Measurements from ENCODE around the gene YTHDF1. TPM values are rescaled to one million over a fixed set of nuclear protein-coding genes. Genes with fewer than 3 reads are reported as not detected.

Gene YTHDF1
- total and polyA plus RNA-seq, 12 donors, result 15.3 to 31.6 (median 21.4) TPM

- TF ChIP-seq, protein P1, sequence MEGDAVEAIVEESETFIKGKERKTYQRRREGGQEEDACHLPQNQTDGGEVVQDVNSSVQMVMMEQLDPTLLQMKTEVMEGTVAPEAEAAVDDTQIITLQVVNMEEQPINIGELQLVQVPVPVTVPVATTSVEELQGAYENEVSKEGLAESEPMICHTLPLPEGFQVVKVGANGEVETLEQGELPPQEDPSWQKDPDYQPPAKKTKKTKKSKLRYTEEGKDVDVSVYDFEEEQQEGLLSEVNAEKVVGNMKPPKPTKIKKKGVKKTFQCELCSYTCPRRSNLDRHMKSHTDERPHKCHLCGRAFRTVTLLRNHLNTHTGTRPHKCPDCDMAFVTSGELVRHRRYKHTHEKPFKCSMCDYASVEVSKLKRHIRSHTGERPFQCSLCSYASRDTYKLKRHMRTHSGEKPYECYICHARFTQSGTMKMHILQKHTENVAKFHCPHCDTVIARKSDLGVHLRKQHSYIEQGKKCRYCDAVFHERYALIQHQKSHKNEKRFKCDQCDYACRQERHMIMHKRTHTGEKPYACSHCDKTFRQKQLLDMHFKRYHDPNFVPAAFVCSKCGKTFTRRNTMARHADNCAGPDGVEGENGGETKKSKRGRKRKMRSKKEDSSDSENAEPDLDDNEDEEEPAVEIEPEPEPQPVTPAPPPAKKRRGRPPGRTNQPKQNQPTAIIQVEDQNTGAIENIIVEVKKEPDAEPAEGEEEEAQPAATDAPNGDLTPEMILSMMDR (IDR thresholded peaks at IDR 0.05), result no peak
- H3K4me3 ChIP-seq, result no peak overlapping the region
- peaks cover 0 to 5% (median 0%) of the 10 kb centered on the region in 9 donors for H3K36me3 ChIP-seq
- WGBS, 2 donors, result 75 to 78% methylated on average over 8 of the region's 8 CpGs
- no peak for DNase-seq
- intact Hi-C loops (cut with DNase I), result loop anchor here in 1 of 10 donors (5.0 kb wide), 1 partner anchor 53 kb away; the partner anchor contains the start of gene ARFGAP1
- H3K9me3 ChIP-seq, result no peaks in the 10 kb centered on the region
- no peak for ATAC-seq
- peaks cover 0 to 9% (median 0%) of the 10 kb centered on the region in 7 donors for H3K27me3 ChIP-seq
- H3K27ac ChIP-seq, result no peak overlapping the region
- H3K4me1 ChIP-seq, result peaks cover 11 to 22% (median 16%) of the 10 kb centered on the region in 9 donors
These were observed 3.5 kb upstream of the YTHDF1 start for GRCh38 chr20:63219447-63219821.

GRCh38 chr20:63218701-63219446 is 2.9 kb upstream of the YTHDF1 start:
- WGBS, 2 donors, result 71 to 79% methylated on average over 13 of the region's 13 CpGs
- TF ChIP-seq, protein P1 (IDR thresholded peaks at IDR 0.05), result no peak
- no peak for DNase-seq

GRCh38 chr20:63217706-63218105 is 1.8 kb upstream of the YTHDF1 start:
- DNase-seq, result no peak
- Histone ChIP-seq H3K36me3 (peaks cover 0 to 22% (median 7%) of the 10 kb centered on the region in 9 donors), H3K27me3 (peaks cover 0 to 9% (median 0%) of the 10 kb centered on the region in 7 donors), H3K4me1 (peaks cover 12 to 35% (median 30%) of the 10 kb centered on the region in 9 donors), H3K27ac (no peak overlapping the region), H3K4me3 (no peak overlapping the region), H3K9me3 (no peaks in the 10 kb centered on the region)
- 65 to 72% methylated on average over 7 of the region's 7 CpGs for WGBS, 2 donors
- TF ChIP-seq, protein P1 (IDR thresholded peaks at IDR 0.05), result no peak
- intact Hi-C loops (cut with DNase I), result loop anchor here in 1 of 10 donors (5.0 kb wide), 1 partner anchor 55 kb away; the partner anchor contains the start of gene ARFGAP1
- no peak for ATAC-seq

More at GRCh38 chr20:63218701-63219446, 2.9 kb upstream of the YTHDF1 start:
- no peak for ATAC-seq
- intact Hi-C loops (cut with DNase I), result loop anchor here in 1 of 10 donors (5.0 kb wide), 1 partner anchor 53 kb away; the partner anchor contains the start of gene ARFGAP1
- H3K4me3 ChIP-seq, result no peak overlapping the region
- H3K4me1 ChIP-seq, result peaks cover 12 to 23% (median 19%) of the 10 kb centered on the region in 9 donors
- H3K36me3 ChIP-seq, result peaks cover 0 to 10% (median 0%) of the 10 kb centered on the region in 9 donors
- H3K9me3 ChIP-seq, result no peaks in the 10 kb centered on the region
- peaks cover 0 to 9% (median 0%) of the 10 kb centered on the region in 7 donors for H3K27me3 ChIP-seq
- H3K27ac ChIP-seq, result no peak overlapping the region

GRCh38 chr20:63216849-63217471 is 1.0 kb upstream of the YTHDF1 start:
- peak overlapping the region in 9 of 10 donors; percentile 69 to 98 (median 94) for H3K4me3 ChIP-seq
- H3K27me3 ChIP-seq, result peaks cover 0 to 9% (median 0%) of the 10 kb centered on the region in 7 donors
- intact Hi-C loops (cut with DNase I), result loop anchor here in 1 of 10 donors (5.0 kb wide), 1 partner anchor 55 kb away; the partner anchor contains the start of gene ARFGAP1
- H3K36me3 ChIP-seq, result peaks cover 0 to 30% (median 14%) of the 10 kb centered on the region in 9 donors
- TF ChIP-seq, protein P1 (IDR thresholded peaks at IDR 0.05), result no peak
- ATAC-seq (no peak), DNase-seq (no peak)
- H3K4me1 ChIP-seq, result peaks cover 15 to 42% (median 36%) of the 10 kb centered on the region in 9 donors
- WGBS, 2 donors, result 81 to 82% methylated on average over 13 of the region's 13 CpGs
- H3K27ac ChIP-seq, result peak overlapping the region in 9 of 10 donors; percentile 72 to 93 (median 85)
- H3K9me3 ChIP-seq, result no peaks in the 10 kb centered on the region
